Renal cortical epithelial cell (primary cell): ENCODE results near the gene POLR3B. TPM values are rescaled to one million over a fixed set of nuclear protein-coding genes. Genes with fewer than 3 reads are reported as not detected.
"Not testable (repeated sequence)": the region's sequence is repeated elsewhere in the genome, so short reads cannot be mapped to it uniquely, and the experiment has no call there.

Experiments
- DNase-seq: peaks from one replicate; pipeline ENCODE4 v3.0.0-alpha.2; 2011; ENCODE audit warnings: low read depth
- total RNA-seq: library from RNA; depleted of rRNA; stranded (reverse); fragments of >200 nt; gene quantifications from 2 replicates; pipeline ENCODE4 v1.2.3, GENCODE V29; 2014

The POLR3B gene
- 10.9 and 17.3 TPM in 2 replicates for total RNA-seq

DNA sequence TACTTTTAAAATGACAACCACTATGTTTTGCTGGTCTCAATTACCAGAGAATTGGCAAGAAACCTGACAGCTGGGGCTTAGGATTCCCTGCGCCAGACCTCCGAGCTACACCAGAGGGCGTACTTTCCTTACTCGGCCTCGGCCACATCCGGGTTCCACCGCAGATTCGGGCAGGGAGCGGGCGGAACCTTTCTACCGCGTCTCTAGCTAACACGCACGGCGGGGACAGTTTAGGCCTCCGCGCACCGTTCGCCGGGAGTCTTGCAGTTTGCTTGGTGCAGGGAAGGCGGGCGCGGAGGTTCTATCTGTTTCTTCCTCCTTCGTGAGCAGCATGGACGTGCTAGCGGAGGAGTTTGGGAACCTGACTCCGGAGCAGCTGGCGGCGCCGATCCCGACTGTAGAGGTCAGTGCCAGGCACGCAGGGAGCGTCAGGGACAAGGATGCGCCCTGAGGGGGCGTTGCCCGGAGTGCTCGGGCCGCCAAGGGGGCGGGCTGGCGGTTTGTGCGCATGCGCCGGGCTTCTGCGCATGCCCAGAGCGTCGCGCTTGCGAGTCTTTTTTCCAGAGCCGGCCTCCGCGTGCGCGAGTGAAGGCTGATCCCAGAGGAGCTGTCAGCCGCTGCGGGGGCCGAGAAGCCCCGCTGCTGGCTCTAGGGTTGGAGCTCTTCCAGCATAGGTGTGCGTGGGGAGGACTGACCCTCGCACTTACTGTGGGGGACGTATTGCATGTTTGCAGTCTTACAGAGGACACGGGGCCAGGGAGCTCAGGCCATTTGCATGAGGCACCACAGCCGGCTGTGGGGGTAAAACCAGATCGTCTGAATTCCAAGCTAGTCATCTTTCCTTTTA is at the start of gene POLR3B:
TSS of gene POLR3B (plus strand) at position 200 of the 847 bp plus-strand sequence. CDS start at position 332, 132 bp downstream.
- DNase-seq = peak; percentile 82

- DNase-seq = no peak
These were observed 49.4 kb upstream of the POLR3B start for GRCh38 chr12:106308121-106308520.

GRCh38 chr12:106308611-106309010 is 48.9 kb upstream of the POLR3B start:
- no peak for DNase-seq

- DNase-seq = peak; percentile 96
These were observed 47.7 kb upstream of the POLR3B start for GRCh38 chr12:106309671-106310505.

GRCh38 chr12:106310687-106311086 is 46.9 kb upstream of the POLR3B start:
- no peak for DNase-seq

DNA sequence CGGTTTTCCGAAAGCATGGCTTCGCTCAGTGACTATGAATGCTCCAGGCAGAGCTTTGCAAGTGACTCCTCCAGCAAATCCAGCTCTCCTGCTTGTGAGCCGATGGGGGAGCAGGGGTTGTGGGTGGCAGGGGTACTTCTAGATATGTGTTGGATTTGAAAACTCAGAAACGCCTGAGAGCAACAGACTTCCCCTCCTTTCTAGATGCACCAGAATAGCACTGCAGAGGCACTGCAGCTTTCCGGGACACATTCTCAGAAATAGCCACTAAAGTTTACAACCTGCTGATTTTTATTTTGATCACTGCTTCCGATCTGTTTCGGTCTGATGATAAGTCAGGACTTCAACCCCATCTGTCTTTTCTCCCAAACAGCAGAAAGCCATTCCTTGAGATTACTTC is 46.4 kb upstream of the POLR3B start:
- DNase-seq = no peak

- DNase-seq = not testable (repeated sequence)
These were observed 44.1 kb upstream of the POLR3B start for GRCh38 chr12:106313413-106313812.

DNA sequence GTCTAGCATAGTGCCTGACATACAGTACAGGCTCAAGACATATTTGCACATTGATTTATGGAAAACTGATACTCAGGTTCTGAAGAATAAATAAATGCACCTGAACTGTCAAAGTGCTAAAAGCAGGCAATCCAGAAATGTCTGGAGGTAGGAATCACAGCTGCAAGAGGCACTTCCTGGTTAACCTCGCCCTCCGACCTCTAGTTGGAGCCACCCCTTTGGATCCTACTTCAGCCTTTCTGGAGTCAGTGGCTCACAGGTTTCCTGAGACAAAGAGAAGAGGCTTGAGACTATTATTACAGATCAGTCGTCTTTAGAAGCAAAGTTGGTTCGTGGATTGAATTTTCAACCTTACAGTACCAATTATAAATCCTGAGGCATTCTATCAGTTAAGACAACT is 42.0 kb upstream of the POLR3B start:
- DNase-seq = no peak

GRCh38 chr12:106317406-106318082 is 40.0 kb upstream of the POLR3B start:
- no peak for DNase-seq

GRCh38 chr12:106321139-106321850 is 36.3 kb upstream of the POLR3B start:
- DNase-seq = no peak

DNA sequence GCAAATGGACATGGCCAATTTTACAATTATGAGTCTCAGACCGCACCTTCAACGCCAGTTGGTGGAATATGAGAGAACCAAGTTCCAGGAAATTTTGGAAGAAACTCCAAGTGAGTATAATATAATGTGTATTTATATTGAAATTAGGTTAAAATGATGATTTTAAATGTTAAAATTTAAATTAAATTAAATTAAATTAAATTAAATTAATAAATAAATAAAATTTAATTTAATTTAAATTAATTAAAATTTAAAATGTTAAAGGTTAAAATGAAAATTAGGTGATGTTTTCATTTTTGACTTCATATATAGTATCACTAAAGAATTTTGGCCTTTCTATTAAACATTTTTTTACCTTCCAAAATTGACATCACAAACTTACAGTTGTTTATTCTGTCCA is 34.0 kb upstream of the POLR3B start:
- no peak for DNase-seq

DNA sequence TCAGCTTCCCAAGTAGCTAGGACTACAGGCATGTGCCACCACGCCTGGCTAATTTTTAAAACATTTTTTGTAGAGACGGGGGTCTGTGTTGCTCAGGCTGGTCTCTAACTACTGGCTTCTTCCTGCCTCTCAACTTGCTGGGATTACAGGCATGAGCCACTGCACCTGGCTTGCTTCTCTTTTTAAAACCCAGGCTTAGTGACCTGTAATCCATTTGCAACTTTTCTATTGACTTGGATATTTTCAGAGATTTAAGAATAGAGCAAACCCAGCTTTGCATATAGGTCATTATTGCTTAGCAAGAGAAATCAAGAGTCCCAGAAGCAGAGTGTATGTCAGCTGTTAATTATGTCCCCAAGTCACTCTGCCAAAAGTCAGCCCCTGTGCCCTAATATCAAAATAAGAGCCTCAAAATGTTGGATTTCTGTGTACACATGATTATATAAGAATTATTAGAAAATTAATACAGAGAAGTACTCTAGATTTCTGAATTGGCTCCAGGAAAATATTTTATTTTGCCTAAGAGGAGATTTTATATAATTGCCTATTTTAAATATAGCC is 30.2 kb upstream of the POLR3B start:
- no peak for DNase-seq

GRCh38 chr12:106328735-106329134 is 28.8 kb upstream of the POLR3B start:
- DNase-seq = no peak

GRCh38 chr12:106329231-106329982 is 28.1 kb upstream of the POLR3B start:
- DNase-seq = peak; percentile 90

DNA sequence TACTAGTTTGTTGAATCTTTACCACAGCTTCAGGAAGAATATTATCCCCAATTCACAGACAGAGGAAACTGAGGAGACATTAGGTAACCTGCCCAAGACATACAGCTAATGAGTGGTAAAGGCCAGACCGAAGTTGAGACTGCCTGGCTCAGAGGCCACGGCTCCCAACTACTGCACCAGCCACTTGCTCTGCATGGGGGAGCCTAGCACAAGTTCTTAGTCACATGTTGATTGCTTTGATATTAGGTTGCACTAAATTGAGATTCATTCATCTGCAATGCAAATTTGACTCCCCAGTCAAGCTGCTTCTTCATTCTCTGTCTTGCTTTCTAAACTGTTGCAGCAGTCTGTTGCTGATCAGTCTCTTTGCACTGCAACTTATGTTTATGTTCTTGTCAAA is 25.9 kb upstream of the POLR3B start:
- DNase-seq = no peak

- DNase-seq = no peak
These were observed 25.0 kb upstream of the POLR3B start for GRCh38 chr12:106332536-106332935.

DNA sequence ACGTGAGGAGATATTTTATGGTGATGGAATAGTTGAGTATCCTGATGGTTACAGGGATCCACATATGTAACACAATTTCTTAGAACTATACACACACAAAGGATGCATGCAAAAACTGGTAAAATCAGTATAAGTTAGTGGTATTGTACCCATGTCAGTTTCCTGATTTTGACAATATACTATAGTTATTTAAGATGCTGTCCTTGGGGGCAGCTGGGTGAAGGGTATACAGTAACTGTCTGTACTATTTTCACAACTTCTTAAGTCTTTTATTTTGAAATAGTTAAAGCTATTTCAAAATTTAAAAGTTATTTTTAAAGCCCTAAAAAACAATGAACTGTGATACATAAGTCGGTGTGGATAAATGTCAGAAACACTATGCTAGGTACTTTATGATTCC is 24.5 kb upstream of the POLR3B start:
- no peak for DNase-seq

DNA sequence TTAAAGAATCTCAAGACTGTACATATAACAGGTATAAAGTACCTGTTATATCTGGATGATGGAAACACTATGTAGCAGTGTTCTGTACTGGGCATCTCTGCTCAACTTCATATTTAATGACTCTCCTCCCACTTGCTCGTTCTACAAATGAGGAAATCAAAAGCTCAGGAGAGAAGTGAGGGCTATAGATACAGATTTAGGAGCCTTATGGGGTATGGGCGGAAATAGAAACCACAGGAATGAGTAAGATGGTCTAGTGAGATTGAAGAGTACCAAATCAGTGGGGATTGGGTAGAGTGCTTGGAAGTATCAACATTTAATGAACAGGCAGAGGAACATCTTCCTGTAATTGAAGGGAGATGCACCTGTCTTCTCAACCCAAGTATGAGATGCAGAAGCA is 23.8 kb upstream of the POLR3B start:
- no peak for DNase-seq

DNA sequence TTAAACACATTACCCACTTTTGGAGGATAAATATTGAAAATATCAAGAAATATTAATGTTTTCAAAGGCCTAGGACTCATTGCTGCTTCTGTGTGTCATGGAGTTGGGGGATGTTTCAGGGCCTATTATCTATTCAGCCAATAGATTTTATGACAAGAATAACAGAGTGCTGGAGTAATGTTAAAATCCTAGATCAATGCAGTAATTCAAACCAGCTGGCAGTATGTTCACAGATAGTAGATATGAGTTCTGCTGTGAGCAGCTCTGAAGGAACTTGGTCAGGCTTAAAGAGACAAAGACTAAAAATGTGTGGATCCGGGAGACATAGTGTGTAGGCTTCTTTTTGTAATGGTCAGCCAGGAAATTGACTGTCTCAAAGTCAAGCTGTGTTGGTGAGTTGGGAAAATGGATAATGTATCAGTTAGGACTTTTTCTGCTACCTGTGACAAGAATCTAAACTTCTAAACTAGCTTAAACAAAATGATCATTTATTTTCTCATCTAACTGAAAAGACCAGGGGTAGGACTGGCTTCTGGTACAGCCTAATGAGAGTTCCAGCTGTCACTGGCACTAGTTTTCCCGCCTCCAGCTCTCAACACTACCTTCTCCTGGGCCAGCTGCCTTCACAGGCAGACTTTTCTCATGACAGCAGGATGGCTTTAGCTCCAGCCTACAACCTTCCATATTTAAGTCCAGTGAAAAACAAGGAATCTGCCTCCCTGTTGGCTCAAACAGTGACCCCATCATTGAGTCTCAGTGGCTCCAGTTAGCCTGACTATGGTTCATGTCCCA is 16.3 kb upstream of the POLR3B start:
- no peak for DNase-seq
